Stimulated activated CD4-positive, alpha-beta T cell treated with anti-CD3 and anti-CD28 coated beads, Interleukin-12 subunit alpha, Interleukin-12 subunit beta, amount 100 ng/mL, for 48 hours (primary cell): ENCODE results near the gene MAMDC4.
A peak's percentile ranks its signal among the peaks of the same experiment; 100 is the strongest.

Source experiments
- DNase-seq, 3 donors: peaks; one replicate each; pipeline ENCODE4 v3.0.0-alpha.2; 2020; ENCODE audit warnings: low read depth in 2 of 3, low spot score in 1 of 3

MAMDC4 gene

GRCh38 chr9:136886610-136887597 lies 34.8 kb downstream of the MAMDC4 start:
- peak in 1 of 3 donors; percentile 23 for DNase-seq

GRCh38 chr9:136888454-136888853 lies 36.3 kb downstream of the MAMDC4 start:
- DNase-seq: no peak

GRCh38 chr9:136889858-136890257 lies 37.7 kb downstream of the MAMDC4 start:
- DNase-seq: no peak

GRCh38 chr9:136890661-136891060 lies 38.5 kb downstream of the MAMDC4 start:
- DNase-seq: no peak

GRCh38 chr9:136896027-136896426 lies 43.9 kb downstream of the MAMDC4 start:
- no peak for DNase-seq

GRCh38 chr9:136898483-136899100 lies 46.4 kb downstream of the MAMDC4 start:
- DNase-seq: no peak

- no peak for DNase-seq
Measured at GRCh38 chr9:136899196-136899595, 47.0 kb downstream of the MAMDC4 start.

GRCh38 chr9:136900556-136900955 lies 48.4 kb downstream of the MAMDC4 start:
- DNase-seq: no peak

GRCh38 chr9:136900988-136901515 lies 48.9 kb downstream of the MAMDC4 start:
- DNase-seq: no peak

GRCh38 chr9:136901516-136902258 lies 49.5 kb downstream of the MAMDC4 start:
- DNase-seq: peak; percentile 62 to 75 (median 63)

GRCh38 chr9:136902259-136902821 lies 50.2 kb downstream of the MAMDC4 start:
- DNase-seq: peak; percentile 77 to 85 (median 80)

GRCh38 chr9:136903041-136903554 lies 51.0 kb downstream of the MAMDC4 start:
- DNase-seq: no peak

GRCh38 chr9:136906266-136906665 lies 54.1 kb downstream of the MAMDC4 start:
- DNase-seq: no peak

GRCh38 chr9:136907011-136907914 lies 55.1 kb downstream of the MAMDC4 start:
- DNase-seq: no peak
